SHP77 treated with DMSO at 0.1 percent for 48 hours (cell line): ENCODE data around the gene SH2D2A.
A peak's percentile ranks its signal among the peaks of the same experiment; 100 is the strongest.

Source experiments
- DNase-seq: peaks from one replicate; lab custom pipeline; 2025; lab: John Stamatoyannopoulos, UW

SH2D2A gene

DNA sequence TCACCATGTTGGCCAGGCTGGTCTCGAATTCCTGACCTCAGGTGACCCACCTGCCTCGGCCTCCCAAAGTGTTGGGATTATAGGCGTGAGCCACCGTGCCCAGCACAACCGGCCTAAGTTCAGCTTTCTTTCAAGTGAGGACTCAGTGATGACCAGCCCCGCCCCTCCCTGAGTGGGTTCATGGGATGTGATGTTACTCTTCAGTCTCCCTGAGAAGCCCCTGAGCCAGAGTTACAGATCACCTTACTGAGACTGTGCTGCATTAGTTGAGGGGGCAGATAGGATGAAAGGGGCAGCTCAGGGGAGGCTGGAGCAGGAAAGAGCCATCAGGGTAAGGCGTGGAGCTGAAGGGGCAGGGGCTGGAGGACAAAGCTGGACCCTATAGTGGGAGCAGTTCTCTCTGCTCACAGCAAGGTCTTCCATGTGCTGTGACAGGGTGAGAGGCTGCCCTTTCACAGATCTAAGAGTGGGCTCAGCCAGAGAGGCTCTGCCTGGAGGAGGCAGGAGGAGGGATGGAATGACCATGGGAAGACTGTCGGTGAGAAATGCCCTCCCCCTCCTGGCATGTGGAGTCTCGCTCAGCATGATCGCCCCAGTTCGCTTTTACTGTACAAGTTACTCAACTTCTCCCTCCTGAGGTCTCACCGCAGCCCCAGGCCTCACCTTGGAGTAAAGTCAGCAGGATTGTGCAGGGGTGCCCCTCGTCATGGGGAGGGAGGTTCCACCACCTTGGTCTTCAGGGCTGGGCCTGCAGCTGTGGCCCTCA is 13.4 kb downstream of the SH2D2A start:
- DNase-seq = no peak

DNA sequence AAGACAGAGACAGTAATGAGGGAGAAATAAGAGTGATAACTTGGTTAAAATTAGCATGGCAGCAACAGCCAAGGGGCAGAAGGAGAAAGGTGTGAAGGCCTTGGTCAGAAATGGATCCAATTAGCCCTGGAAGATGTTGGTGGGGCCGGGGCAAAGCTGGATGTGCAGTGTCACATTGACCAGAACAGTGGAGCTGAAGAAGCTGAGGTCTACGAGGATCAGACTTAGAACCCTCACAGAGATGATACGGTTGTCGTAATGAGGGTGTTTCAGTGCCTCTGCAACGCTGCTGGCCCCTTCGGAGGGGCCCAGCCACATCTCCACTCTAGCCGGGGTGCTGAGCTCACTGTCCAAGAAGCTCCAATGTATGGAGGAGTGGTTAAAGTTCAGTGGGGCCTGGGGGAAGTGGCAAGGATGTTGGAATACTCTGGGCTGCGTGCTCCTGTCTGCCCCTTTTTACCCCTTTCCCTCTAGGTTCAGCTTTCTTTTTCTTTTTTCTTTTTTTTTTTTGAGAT is 14.2 kb downstream of the SH2D2A start:
- no peak for DNase-seq

DNA sequence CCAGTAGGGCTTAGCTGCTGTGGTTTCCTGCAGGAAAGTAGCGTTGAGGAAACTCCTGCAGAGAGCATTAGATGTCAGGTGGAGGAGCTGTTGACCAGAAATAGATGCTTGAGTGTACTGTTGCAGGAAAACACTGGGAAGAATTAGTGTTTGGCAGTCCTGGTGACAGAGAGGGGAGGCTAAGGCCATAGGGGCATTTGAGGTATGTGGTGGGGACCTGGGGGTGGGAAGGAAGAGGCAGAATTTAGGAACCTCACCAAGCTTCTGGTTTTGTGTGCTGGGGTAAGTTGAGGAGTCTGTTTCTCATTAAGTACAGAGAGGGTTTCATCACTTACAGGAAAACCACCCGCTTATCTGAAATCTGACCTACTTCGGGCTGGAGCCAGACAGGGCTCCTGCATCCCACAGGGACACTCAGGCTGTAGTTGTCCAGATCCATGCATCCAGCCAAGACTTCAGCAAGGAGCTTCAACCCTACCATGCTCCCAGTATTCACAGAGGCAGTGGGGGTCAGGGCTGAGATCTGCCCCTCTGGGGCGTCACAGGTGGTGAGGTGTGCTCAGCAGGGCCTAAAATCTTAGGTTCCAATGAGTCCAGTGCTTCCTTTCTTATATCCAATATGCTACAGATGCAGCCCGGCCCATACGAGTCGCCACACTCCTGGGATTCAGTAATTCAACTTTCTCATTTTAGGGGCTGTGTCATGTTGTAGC is 15.1 kb downstream of the SH2D2A start:
- DNase-seq = no peak

DNA sequence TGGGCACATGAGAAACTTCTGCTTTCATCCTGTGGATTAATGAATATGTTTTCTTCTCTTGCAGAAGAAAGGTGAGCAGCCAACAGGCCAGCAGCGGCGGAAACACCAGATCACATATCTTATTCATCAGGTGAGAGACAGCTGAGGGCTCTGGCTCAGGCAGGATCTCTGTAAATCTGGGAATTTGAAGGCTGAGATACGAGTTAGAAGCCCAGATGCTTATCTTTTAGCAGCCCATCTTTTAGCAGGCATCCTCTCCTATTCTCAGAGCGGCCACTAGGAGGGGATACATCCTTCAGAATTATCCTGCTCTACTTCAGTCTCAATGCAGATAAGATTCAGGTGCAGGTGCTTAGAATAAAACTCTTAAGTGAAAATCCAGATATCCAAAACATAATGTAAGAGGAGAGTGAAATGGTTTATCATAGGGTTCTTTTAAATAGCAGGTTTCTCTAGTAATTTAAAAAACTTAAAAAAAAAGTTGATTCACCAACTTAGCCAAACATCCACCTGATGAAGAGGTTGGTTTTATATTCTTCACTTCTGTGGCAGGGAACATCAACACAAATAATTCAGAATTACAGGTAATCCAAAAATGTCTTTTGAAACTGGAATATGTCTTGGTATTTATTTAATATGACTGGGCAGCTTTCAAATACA is 19.3 kb downstream of the SH2D2A start:
- DNase-seq = peak; percentile 42

DNA sequence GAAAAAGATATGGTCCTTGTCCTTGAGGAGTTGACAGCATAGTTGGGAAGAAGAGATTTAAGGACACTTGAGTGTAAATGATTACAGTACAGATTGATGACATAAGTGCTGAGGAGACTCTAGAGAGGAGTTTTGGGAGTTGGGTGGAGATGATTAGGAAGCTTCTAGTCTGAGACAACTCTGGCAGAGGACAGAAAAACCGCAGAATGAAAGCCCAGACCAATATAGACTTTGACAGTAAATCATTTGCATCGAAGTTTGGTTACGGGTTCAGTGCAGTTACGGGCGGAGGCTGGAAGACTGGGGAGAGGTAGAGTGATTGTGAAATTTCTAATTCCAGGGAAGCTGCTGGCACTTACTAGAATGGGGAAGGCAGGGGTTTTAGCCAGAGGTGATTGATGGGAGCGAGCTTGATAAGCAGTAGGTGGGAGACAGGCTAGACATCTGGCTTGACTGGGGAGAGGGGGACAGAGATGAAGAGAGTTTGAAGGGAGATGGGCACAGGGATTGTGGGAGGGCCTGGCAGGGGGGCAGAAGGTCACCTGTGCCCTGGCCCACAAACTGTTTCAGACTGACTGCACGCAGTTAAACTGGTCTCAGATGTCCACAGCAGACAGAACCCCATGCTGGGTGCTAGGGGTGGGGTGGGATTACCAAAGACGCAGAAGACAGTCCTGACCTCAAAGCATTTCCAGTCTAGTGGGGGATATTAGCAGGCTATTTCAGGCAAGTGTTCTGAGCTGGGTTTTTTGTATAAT is 20.1 kb downstream of the SH2D2A start:
- DNase-seq = no peak

DNA sequence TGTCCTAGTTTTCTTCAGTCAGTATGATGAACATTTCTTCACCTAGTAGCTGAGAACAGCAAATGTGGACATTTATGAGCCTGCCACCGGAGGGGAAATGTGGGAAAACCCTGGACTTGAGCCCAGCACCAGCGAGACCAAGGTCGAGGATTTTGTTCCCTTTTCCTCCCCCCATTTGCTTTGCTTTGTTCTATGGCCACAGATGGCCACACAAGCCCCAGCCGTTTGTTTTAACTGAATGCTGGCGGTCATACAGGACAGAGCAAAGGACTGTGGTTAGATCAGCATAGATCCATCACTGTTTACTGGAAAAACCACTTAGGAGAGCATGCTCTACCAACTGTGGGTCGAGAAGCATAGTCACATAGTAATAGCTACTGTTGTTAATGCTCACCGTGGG is 20.9 kb downstream of the SH2D2A start:
- DNase-seq = no peak

DNA sequence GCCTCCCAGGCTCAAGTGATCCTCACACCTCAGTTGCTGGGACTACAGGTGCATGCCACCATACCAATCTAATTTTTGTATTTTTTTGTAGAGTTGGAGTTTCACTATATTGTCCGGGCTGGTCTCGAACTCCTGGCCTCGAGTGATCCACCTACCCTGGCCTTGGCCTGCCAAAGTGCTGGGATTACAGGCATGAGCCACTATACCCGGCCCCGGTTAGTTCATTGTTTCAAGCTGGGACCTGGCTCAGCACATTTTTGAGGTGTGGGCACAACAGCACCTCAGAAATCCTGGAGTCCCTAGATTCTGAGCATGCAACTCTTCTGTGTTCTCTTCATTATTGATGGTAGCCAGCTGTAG is 21.3 kb downstream of the SH2D2A start:
- no peak for DNase-seq

DNA sequence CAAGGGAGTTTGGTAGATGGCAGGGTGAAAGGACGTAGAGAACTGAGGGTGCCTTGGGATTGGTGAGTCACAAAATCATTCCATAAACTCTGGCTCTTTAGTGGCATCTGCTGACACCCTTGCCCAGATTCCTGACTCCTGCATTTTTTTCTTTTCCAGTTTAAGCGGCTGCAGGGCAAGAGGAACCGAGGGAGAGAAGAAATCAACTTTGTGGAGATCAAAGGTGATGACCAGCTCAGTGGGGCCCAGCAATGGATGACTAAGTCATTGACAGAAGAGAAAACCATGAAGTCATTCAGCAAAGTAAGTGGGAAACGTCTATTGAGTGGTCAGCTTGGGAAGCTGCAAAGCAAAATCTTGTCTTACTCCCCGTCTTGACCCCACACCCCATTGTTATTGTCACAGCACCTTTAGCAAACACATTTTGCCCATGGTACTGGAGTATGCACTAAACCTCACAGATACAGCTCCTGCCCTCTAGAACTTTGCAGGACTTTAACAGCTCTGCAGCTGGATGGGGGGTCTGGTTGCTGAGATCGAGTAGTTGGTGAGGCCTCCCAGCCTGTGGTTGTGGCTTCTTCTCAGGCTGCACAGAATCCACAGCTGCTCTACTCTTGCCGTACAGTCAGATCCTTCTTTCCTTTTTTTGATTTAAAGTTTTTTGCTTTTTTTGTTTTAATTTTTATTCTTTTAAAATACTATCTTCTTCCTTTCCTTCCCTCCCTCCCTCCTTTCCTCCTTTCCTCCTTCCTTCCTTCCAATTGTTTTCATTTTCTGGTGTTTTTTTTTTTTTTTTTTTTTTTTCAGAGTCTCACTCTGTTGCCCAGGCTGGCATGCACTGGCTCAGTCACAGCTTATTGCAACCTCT is 21.9 kb downstream of the SH2D2A start:
- DNase-seq = no peak

DNA sequence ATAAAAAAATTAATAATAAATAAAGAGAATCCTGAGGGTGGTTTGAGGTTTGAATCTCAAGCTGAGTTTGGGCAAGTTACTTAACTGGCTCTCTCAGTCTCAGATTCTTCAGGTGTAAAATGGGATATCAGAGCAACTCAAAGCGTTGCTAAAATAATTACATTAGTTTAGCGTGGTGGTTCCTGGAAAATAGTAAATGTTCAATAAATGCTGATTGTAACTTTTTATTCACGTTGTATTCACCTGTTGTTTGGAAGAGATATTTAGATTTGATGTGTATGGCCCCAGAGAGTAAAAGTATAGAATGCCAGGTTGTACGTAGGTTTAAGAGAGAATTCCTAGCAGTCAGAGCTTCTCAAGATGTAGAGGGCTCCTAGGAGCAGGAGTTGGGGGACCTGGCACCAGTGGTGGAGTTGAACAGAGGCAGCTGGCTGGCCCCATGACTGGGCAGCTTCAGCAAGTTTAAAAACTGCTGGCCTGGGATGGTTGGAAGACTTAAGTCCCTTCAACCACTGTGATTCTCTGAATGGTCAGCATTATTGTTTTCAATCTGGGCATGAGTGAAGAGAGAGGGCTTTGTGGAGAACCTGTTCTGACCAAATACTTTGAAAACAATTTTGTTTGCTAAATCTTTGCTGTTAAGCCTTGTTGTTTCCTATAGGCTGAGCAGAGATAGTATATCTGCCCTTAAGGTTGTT is 26.9 kb downstream of the SH2D2A start:
- no peak for DNase-seq

DNA sequence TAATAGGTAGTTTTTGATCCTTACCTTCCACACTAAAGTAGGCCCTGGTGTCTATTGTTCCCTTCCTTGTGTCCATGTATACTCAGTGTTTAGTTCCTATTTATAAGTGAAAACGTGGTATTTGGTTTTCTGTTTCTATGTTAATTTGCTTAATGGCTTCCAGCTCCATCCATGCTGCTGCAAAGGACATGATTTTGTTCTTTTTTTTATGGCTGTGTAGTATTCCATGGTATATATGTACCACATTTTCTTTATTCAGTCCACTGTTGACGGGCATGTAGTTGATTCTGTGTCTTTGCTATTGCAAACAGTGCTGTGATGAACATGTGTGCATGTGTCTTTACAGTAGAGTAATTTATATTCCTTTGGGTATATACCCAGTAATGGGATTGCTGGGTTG is 28.5 kb downstream of the SH2D2A start:
- no peak for DNase-seq

DNA sequence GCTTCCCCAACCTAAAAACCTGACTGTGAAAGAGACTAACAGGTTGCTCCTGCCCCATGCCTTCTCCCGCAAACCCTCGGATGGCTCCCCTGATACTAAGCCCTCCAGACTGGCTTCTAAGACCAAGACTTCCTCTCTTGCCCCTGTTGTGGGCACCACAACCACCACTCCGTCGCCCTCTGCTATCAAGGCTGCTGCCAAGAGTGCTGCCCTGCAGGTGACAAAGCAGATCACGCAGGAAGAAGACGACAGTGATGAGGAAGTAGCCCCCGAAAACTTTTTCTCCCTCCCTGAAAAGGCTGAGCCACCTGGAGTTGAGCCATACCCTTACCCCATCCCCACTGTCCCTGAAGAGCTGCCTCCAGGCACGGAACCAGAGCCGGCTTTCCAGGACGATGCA is 30.0 kb downstream of the SH2D2A start:
- no peak for DNase-seq

DNA sequence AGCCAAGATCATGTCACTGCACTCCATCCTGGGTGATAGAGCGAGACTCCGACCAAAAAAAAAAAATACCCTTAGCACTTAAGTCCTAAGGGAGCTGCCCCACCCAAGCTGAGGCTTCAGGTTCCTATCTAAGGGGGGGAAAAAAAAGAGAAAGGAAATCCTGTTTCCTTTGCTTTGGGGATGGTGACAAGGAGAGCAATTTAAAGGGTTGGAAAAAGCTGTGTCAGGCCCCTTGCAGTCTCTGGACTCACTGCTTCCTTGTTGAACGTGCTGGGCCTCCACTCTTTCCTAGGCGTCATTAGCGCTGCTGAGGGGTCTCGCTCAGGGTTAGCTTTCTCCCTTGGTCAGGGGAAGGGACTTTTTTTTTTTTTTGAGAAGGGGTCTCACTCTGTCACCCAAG is 31.2 kb downstream of the SH2D2A start:
- DNase-seq = no peak

DNA sequence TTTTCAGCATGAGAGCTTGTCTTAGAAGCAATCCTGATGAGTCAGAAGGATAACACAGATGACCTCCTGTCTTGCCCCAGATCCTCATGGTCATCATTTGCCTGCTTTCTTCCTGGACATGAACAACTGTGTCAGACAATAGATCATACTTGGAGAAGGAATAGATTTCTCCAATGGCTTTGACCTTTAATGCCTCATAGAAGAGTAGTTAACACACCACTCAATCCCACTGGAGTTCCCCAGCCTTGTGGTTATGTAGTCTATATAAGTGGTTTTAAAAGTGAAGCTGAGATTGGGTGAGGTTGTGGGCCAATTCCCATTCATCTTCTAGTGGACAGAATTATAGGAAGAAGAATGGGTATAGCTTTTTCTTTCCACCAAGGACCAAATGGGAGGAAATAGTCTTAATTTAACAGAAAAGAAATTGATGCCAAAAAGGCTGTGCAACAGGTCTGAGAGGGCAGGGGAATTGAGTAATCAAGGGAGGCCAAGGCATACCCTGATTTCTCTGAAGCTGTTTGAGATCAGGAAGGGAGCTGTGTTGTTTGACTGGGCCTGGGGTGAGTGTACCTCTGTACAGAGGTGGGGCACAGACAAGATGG is 35.0 kb downstream of the SH2D2A start:
- no peak for DNase-seq

DNA sequence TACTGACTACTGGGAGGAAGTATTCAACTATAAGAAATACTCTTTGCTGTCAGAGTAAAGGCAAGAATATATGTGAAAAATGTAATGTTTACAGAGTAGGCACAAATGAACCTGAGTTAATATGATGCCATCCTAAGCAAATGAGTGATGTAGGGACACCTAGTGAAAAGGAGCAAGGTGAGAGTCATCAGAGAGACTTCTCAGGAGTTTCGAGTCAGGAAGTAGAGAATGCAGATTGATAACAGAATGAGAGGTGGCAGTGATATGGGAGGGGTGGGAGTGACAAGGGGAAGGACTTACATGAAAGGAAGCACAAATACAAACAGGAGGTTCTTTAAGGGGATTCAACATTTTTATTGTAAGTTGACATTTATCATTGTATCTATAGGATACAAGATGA is 39.1 kb downstream of the SH2D2A start:
- no peak for DNase-seq

DNA sequence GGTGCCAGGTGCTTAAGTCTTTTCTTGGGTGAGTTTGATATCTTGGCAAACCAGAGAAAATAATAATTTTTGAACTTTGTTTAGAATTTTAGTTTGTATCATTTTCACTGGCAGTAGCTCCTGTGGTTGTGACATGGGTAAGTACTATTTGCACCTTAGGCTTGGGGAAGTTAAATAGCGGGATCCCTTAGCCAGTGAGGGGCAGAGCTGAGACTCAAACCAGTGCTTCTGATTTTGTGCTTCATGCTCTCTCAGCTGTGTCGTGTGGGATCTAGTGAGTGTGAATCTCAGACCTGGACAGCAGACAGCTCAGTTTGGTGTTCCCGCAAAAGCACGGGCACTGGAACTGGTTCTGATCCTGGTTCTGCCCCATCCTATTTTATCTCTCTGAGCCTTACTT is 39.7 kb downstream of the SH2D2A start:
- no peak for DNase-seq

DNA sequence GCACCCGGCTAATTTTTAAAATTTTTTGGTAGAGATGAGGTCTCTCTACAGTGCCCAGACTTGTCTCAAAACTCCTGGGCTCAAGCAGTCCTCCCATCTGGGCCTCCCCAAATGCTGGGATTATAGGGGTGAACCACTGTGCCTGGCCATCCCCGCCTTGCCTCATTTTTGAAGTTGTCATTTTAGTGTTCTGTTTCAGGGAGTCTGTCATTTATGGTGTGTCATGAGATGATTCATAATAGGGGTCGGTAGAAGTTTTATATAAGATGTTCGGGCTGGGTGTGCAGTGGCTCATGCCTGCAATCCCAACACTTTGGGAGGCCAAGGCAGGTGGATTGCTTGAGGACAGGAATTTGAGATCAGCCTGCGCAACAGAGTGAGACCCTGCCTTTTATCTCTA is 40.8 kb downstream of the SH2D2A start:
- DNase-seq = no peak

DNA sequence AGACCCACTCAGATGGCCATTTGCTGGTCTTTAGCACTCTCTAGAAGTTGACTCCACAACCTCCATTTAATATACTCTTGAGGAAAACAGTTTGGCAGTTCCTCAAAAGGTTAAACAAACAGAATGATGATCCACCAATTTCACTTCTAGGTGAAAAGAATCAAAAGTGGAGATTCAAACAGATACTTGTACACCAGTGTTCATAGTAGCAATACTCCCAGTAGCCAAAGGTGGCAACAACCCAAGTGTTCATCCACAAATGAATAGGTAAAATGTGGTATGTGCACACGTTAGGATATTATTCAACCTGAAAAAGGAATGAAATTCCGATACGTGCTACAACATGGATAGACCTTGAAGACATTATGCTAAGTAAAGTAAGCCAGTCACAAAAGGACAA is 43.0 kb downstream of the SH2D2A start:
- no peak for DNase-seq

DNA sequence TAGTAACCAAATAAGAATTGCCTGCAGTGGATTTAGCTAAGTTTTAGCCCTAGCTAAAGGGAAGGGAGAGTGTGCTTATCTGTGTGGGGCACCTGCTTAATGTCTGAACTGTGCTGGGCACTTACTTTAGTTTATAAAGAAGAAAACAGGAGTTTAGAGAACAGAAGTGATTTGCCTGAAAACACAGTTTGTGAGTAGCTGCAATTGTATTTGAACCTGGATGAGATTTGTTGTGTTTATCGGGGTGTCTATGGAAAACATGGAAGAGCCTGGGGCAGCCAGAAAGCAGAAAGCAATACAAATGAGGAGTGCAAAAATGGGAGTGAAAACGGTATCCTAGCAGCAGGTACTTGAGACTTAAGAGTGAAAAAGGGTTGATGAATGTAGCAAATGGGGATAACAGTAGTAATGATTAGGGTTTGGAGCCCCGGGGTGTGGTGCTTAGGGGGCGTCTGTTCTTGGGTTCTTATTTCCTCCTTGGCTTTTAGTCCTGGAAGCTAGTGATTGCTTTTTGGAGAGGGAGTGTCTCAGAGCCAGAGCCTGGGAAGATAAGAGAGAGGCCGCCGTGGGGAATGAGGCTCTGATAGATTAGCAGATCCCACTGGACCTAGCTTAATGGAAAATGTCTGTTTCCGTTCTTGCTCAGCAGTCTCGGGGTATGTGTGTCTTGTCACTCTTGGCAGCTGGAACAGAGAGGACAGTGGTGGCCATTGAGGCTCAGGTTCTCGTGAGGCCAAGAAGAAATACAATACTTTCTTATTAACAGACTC is 43.7 kb downstream of the SH2D2A start:
- DNase-seq = no peak

DNA sequence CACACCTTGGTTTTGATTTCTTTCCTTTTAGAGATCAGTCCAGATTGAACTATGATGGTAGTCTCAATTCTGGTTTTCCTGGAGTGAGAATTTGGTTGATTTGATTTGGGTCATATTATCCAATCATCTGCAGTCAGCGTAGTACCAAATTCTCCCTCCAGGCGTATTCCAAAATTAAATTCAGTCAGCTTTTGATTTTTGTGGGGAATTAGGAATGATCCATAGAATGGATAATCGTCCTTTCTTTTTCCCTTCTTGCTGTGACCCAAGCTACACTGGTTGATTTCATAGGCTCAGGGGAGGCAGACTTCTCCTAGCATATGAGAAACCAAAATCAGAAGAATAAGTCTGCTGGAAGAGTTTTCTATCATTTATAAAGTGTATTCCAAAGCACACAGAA is 44.4 kb downstream of the SH2D2A start:
- no peak for DNase-seq
